Measurements from ENCODE around the gene TAS2R30.

DNA sequence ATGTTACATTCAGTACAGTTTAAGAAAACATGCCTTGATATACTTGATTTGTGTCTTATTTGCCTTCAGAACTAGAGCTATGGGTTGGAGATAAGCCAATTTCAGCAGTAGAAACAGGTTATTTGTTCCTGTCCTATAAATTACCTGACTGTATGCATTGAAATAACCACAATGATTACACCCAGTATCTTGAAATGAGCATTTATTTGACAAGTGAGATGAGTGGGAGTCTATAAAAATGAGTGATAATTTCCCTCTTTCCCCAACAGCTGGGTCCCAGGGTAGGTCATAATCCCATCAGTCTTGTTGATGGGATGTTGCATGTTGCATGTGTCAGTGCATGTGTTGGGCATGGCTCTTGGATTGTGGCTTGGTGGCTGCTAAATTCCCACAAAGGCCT is 48.6 kb upstream of the TAS2R30 start:
- TF ChIP-seq CTCF (IDR thresholded peaks at IDR 0.05; ENCODE audit: insufficient read depth, low read depth, low read length) (no peak), EZH2 (IDR thresholded peaks at IDR 0.05; ENCODE audit: insufficient read depth, low read length) (no peak)

All from astrocyte (in vitro differentiated cells and primary cell).